ENCODE results near the gene OPN4. TPM values are rescaled to one million over a fixed set of nuclear protein-coding genes. Genes with fewer than 3 reads are reported as not detected.
A peak's percentile ranks its signal among the peaks of the same experiment; 100 is the strongest.

Gene OPN4
- total and polyA plus RNA-seq, 9 of the 15 experiments (the other 6 are each of a cell fraction or from before 2014, with no cell fraction given): not detected

- TF ChIP-seq, protein P1, sequence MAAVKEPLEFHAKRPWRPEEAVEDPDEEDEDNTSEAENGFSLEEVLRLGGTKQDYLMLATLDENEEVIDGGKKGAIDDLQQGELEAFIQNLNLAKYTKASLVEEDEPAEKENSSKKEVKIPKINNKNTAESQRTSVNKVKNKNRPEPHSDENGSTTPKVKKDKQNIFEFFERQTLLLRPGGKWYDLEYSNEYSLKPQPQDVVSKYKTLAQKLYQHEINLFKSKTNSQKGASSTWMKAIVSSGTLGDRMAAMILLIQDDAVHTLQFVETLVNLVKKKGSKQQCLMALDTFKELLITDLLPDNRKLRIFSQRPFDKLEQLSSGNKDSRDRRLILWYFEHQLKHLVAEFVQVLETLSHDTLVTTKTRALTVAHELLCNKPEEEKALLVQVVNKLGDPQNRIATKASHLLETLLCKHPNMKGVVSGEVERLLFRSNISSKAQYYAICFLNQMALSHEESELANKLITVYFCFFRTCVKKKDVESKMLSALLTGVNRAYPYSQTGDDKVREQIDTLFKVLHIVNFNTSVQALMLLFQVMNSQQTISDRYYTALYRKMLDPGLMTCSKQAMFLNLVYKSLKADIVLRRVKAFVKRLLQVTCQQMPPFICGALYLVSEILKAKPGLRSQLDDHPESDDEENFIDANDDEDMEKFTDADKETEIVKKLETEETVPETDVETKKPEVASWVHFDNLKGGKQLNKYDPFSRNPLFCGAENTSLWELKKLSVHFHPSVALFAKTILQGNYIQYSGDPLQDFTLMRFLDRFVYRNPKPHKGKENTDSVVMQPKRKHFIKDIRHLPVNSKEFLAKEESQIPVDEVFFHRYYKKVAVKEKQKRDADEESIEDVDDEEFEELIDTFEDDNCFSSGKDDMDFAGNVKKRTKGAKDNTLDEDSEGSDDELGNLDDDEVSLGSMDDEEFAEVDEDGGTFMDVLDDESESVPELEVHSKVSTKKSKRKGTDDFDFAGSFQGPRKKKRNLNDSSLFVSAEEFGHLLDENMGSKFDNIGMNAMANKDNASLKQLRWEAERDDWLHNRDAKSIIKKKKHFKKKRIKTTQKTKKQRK (IDR thresholded peaks at IDR 0.05; ENCODE audit: borderline replicate concordance, low read depth, low read length): no peak
- TF ChIP-seq, protein P2, sequence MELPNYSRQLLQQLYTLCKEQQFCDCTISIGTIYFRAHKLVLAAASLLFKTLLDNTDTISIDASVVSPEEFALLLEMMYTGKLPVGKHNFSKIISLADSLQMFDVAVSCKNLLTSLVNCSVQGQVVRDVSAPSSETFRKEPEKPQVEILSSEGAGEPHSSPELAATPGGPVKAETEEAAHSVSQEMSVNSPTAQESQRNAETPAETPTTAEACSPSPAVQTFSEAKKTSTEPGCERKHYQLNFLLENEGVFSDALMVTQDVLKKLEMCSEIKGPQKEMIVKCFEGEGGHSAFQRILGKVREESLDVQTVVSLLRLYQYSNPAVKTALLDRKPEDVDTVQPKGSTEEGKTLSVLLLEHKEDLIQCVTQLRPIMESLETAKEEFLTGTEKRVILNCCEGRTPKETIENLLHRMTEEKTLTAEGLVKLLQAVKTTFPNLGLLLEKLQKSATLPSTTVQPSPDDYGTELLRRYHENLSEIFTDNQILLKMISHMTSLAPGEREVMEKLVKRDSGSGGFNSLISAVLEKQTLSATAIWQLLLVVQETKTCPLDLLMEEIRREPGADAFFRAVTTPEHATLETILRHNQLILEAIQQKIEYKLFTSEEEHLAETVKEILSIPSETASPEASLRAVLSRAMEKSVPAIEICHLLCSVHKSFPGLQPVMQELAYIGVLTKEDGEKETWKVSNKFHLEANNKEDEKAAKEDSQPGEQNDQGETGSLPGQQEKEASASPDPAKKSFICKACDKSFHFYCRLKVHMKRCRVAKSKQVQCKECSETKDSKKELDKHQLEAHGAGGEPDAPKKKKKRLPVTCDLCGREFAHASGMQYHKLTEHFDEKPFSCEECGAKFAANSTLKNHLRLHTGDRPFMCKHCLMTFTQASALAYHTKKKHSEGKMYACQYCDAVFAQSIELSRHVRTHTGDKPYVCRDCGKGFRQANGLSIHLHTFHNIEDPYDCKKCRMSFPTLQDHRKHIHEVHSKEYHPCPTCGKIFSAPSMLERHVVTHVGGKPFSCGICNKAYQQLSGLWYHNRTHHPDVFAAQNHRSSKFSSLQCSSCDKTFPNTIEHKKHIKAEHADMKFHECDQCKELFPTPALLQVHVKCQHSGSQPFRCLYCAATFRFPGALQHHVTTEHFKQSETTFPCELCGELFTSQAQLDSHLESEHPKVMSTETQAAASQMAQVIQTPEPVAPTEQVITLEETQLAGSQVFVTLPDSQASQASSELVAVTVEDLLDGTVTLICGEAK (IDR thresholded peaks at IDR 0.05): peak; percentile 72
- TF ChIP-seq, protein P2 (CRISPR knock-in tag; IDR thresholded peaks at IDR 0.05): no peak
- TF ChIP-seq JUND (IDR thresholded peaks at IDR 0.05; ENCODE audit: borderline replicate concordance, low read depth, low read length) (no peak), JUND (tag; IDR thresholded peaks at IDR 0.05; ENCODE audit: borderline replicate concordance, low read depth, low read length) (no peak; the same call in 2 of the 3 replicates), RFX5 (IDR thresholded peaks at IDR 0.05; ENCODE audit: low read depth, low read length) (no peak), BRD9 (IDR thresholded peaks at IDR 0.05; ENCODE audit: low read depth, partially characterized antibody) (peak; percentile 19), PHF20 (IDR thresholded peaks at IDR 0.05; ENCODE audit: partially characterized antibody) (peak; percentile 81), KAT7 (CRISPR knock-in tag; IDR thresholded peaks at IDR 0.05; ENCODE audit: borderline replicate concordance) (0 out of 2 replicates have a peak, but pooled peaks have one; percentile 69)
- TF ChIP-seq, protein P3, sequence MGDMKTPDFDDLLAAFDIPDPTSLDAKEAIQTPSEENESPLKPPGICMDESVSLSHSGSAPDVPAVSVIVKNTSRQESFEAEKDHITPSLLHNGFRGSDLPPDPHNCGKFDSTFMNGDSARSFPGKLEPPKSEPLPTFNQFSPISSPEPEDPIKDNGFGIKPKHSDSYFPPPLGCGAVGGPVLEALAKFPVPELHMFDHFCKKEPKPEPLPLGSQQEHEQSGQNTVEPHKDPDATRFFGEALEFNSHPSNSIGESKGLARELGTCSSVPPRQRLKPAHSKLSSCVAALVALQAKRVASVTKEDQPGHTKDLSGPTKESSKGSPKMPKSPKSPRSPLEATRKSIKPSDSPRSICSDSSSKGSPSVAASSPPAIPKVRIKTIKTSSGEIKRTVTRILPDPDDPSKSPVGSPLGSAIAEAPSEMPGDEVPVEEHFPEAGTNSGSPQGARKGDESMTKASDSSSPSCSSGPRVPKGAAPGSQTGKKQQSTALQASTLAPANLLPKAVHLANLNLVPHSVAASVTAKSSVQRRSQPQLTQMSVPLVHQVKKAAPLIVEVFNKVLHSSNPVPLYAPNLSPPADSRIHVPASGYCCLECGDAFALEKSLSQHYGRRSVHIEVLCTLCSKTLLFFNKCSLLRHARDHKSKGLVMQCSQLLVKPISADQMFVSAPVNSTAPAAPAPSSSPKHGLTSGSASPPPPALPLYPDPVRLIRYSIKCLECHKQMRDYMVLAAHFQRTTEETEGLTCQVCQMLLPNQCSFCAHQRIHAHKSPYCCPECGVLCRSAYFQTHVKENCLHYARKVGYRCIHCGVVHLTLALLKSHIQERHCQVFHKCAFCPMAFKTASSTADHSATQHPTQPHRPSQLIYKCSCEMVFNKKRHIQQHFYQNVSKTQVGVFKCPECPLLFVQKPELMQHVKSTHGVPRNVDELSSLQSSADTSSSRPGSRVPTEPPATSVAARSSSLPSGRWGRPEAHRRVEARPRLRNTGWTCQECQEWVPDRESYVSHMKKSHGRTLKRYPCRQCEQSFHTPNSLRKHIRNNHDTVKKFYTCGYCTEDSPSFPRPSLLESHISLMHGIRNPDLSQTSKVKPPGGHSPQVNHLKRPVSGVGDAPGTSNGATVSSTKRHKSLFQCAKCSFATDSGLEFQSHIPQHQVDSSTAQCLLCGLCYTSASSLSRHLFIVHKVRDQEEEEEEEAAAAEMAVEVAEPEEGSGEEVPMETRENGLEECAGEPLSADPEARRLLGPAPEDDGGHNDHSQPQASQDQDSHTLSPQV (IDR thresholded peaks at IDR 0.05): peak; percentile 64
Measured at GRCh38 chr10:86710987-86711512, 56.7 kb downstream of the OPN4 start (continued).
